ENCODE results near the gene SPEM3. TPM values are rescaled to one million over a fixed set of nuclear protein-coding genes. Genes with fewer than 3 reads are reported as not detected.

SPEM3 gene
- total and polyA plus RNA-seq, 2 of the 13 experiments (the other 11 are each of a cell fraction or from before 2014, with no cell fraction given): not detected

DNA sequence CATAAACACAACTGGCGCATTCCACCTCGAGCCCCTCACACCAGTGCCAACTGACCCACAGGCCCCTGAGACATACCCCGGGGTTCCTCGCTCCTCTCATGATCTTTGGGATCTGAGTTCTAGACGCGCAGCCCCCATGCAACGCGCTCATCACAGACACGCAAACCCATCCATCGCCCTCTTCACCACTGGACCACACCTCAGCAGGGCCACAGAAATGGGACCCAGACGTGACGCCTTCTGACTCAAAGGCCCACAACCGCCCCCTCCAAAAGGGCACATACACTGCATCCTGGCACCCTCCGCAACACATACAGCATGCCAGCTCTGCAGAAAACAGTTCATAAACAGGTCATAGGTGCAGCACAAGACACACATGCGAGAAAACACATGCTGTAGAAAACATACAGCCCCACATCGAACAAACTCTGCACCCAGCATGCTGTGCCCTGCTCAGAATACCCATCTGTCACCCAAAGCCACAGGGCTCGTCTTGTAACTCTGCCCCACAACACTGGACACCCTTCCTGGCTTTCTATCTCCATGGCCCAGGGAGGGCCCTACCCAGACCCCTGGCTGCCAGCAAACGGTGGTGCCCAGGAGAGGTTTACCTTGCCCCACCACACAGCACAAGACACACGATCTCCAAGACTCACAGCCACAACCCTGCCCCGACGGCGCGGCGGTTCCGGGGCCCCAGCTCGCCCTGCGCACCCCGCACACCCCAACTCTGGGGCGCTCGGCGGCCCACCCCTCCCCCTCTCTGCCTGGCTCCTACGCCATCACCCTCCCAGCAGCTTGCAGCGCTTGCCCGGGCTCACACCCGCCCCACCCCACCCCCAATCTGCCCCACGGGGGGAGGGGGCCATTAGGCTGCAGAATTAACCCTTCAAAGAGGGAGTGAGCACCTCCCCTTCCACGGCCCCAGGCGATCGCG lies 49.9 kb downstream of the SPEM3 start (continued):
- TF ChIP-seq, protein P1, sequence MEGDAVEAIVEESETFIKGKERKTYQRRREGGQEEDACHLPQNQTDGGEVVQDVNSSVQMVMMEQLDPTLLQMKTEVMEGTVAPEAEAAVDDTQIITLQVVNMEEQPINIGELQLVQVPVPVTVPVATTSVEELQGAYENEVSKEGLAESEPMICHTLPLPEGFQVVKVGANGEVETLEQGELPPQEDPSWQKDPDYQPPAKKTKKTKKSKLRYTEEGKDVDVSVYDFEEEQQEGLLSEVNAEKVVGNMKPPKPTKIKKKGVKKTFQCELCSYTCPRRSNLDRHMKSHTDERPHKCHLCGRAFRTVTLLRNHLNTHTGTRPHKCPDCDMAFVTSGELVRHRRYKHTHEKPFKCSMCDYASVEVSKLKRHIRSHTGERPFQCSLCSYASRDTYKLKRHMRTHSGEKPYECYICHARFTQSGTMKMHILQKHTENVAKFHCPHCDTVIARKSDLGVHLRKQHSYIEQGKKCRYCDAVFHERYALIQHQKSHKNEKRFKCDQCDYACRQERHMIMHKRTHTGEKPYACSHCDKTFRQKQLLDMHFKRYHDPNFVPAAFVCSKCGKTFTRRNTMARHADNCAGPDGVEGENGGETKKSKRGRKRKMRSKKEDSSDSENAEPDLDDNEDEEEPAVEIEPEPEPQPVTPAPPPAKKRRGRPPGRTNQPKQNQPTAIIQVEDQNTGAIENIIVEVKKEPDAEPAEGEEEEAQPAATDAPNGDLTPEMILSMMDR (CRISPR knock-in tag; IDR thresholded peaks at IDR 0.05): no peak; the same call in 1 of the 2 replicates
- TF ChIP-seq CHD2 (IDR thresholded peaks at IDR 0.05; ENCODE audit: low read depth, low read length): 0 out of 2 replicates have a peak, but pooled peaks have one; percentile 23
- TF ChIP-seq ZNF766 (CRISPR knock-in tag; IDR thresholded peaks at IDR 0.05; ENCODE audit: borderline replicate concordance): no peak
- no peak for TF ChIP-seq ZNF337 (CRISPR knock-in tag; IDR thresholded peaks at IDR 0.05; ENCODE audit: borderline replicate concordance, low read depth)
- no peak for TF ChIP-seq KMT2A (CRISPR knock-in tag; IDR thresholded peaks at IDR 0.05)
- TF ChIP-seq NFIC (IDR thresholded peaks at IDR 0.05; ENCODE audit: low read length): no peak
- no peak for TF ChIP-seq FOXA1 (IDR thresholded peaks at IDR 0.05)
- no peak for TF ChIP-seq FOXA1 (CRISPR knock-in tag; IDR thresholded peaks at IDR 0.05)
- no peak for TF ChIP-seq ZNF383 (CRISPR knock-in tag; IDR thresholded peaks at IDR 0.05; ENCODE audit: borderline replicate concordance)
- TF ChIP-seq NR2F2 (IDR thresholded peaks at IDR 0.05; ENCODE audit: borderline replicate concordance, low read depth): no peak
- TF ChIP-seq MATR3 (CRISPR knock-in tag; IDR thresholded peaks at IDR 0.05): no peak
- TF ChIP-seq, protein P2, sequence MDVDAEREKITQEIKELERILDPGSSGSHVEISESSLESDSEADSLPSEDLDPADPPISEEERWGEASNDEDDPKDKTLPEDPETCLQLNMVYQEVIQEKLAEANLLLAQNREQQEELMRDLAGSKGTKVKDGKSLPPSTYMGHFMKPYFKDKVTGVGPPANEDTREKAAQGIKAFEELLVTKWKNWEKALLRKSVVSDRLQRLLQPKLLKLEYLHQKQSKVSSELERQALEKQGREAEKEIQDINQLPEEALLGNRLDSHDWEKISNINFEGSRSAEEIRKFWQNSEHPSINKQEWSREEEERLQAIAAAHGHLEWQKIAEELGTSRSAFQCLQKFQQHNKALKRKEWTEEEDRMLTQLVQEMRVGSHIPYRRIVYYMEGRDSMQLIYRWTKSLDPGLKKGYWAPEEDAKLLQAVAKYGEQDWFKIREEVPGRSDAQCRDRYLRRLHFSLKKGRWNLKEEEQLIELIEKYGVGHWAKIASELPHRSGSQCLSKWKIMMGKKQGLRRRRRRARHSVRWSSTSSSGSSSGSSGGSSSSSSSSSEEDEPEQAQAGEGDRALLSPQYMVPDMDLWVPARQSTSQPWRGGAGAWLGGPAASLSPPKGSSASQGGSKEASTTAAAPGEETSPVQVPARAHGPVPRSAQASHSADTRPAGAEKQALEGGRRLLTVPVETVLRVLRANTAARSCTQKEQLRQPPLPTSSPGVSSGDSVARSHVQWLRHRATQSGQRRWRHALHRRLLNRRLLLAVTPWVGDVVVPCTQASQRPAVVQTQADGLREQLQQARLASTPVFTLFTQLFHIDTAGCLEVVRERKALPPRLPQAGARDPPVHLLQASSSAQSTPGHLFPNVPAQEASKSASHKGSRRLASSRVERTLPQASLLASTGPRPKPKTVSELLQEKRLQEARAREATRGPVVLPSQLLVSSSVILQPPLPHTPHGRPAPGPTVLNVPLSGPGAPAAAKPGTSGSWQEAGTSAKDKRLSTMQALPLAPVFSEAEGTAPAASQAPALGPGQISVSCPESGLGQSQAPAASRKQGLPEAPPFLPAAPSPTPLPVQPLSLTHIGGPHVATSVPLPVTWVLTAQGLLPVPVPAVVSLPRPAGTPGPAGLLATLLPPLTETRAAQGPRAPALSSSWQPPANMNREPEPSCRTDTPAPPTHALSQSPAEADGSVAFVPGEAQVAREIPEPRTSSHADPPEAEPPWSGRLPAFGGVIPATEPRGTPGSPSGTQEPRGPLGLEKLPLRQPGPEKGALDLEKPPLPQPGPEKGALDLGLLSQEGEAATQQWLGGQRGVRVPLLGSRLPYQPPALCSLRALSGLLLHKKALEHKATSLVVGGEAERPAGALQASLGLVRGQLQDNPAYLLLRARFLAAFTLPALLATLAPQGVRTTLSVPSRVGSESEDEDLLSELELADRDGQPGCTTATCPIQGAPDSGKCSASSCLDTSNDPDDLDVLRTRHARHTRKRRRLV (CRISPR knock-in tag; IDR thresholded peaks at IDR 0.05): no peak
- no peak for TF ChIP-seq SUZ12 (IDR thresholded peaks at IDR 0.05; ENCODE audit: low read depth, low read length)
- no peak for TF ChIP-seq MAFF (IDR thresholded peaks at IDR 0.05; ENCODE audit: low read depth, low read length)
- no peak for TF ChIP-seq SP1 (IDR thresholded peaks at IDR 0.05)
- no peak for TF ChIP-seq SP1 (CRISPR knock-in tag; IDR thresholded peaks at IDR 0.05)
- TF ChIP-seq, protein P3, sequence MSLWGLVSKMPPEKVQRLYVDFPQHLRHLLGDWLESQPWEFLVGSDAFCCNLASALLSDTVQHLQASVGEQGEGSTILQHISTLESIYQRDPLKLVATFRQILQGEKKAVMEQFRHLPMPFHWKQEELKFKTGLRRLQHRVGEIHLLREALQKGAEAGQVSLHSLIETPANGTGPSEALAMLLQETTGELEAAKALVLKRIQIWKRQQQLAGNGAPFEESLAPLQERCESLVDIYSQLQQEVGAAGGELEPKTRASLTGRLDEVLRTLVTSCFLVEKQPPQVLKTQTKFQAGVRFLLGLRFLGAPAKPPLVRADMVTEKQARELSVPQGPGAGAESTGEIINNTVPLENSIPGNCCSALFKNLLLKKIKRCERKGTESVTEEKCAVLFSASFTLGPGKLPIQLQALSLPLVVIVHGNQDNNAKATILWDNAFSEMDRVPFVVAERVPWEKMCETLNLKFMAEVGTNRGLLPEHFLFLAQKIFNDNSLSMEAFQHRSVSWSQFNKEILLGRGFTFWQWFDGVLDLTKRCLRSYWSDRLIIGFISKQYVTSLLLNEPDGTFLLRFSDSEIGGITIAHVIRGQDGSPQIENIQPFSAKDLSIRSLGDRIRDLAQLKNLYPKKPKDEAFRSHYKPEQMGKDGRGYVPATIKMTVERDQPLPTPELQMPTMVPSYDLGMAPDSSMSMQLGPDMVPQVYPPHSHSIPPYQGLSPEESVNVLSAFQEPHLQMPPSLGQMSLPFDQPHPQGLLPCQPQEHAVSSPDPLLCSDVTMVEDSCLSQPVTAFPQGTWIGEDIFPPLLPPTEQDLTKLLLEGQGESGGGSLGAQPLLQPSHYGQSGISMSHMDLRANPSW (CRISPR knock-in tag; IDR thresholded peaks at IDR 0.05; ENCODE audit: borderline replicate concordance): no peak
- TF ChIP-seq ZSCAN30 (CRISPR knock-in tag; IDR thresholded peaks at IDR 0.05): no peak

Measured in HepG2 (cell line).